Hematopoietic multipotent progenitor cell treated with erythropoietin and hydrocortisone succinate and interleukin-3 and kit ligand, for 17 days (in vitro differentiated cells): ENCODE data around the gene INKA1.
"Not testable (repeated sequence)": the region's sequence is repeated elsewhere in the genome, so short reads cannot be mapped to it uniquely, and the experiment has no call there.

Experiments used
- DNase-seq: peaks from one replicate; pipeline ENCODE4 v3.0.0-alpha.2; 2015; ENCODE audit warnings: low spot score

Gene INKA1

GRCh38 chr3:49807431-49808114, 4.5 kb downstream of the INKA1 start:
- no peak for DNase-seq

GRCh38 chr3:49812916-49813496, 9.9 kb downstream of the INKA1 start:
- DNase-seq = no peak

DNA sequence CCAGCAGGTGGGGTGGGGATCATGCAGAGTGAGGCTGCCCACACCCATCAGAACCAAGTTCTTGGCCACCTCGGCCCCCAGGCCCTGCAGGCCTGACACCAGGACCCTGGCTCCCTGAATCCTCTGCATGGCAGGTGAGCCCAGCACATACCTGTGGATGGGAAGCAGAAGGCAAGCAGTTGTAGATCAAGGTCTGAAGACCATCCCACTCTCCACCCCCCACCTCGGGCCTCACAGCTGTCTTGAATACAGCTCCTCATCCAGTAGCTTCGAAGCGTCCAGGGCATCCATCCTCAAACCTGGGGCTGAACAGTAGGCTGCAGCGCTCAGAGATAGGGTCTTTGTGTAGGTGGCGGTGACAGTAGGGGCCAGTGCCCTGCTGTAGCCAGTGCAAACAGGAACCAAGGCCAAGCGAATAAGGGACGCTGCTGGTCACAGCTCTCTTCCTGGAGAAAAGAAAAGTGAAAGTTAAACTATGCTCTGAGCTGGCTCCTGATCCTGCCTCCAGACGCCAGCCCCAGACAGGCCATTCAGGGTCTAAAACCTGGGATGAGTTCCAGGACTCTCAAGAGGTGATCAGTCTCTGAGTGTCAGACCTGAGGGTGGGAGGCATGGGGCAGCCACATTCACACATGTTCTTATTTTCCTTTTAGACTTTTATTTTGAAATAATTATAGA, 10.6 kb downstream of the INKA1 start, which contains the start of gene UBA7:
Gene UBA7, minus strand, starts transcription at position 457 of the 678 bp plus-strand sequence. Its CDS starts 166 bp downstream, at position 291.
- peak; percentile 45 for DNase-seq

DNA sequence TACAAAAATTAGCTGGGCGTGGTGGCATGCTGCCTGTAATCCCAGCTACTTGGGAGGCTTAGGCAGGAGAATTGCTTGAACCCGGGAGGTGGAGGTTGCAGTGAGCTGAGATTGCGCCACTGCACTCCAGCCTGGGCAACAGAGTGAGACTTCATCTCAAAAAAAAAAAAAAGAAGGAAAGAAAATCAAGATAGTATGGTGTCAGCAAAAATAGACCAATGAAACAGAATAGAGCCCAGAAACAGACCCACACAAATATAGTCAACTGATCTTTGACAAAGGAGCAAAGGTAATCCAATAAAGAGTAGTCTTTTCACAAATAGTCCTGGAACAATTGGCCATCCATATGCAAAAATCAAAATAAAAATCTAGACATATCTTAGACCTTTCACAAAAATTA, 20.1 kb downstream of the INKA1 start:
- DNase-seq = not testable (repeated sequence)

- DNase-seq = no peak
Measured at GRCh38 chr3:49826016-49826415, 23.0 kb downstream of the INKA1 start.

- no peak for DNase-seq
Measured at GRCh38 chr3:49831341-49831740, 28.3 kb downstream of the INKA1 start.

GRCh38 chr3:49839193-49839809, 36.2 kb downstream of the INKA1 start:
- peak; percentile 89 for DNase-seq

- no peak for DNase-seq
Measured at GRCh38 chr3:49840388-49840787, 37.3 kb downstream of the INKA1 start.

DNA sequence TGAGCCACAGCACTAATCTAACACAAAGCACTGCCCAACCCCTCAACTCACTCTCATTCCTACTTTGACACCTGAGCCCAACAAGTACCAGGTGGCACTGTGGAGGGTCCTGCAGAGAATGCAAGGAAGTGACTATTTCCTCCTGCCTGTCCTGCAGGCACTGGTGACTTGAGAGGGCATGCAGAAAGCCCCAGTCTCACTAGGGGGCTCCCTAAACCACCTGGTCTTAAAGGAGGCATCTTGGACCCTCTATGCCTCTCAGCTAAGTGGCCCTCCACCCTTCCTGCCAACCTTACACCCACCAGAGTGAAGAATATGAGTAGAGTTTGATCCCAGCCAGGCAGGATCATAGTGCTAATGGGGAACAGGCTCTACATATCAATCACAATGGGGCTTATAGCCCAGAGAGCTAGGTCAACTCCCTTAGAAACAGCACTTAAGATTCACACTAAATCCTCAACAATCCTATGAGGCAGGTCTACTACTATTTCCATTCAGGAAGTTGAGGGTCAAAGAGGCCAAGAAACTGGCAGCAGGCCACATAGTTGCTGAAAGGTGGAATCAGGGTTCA, 38.1 kb downstream of the INKA1 start:
- no peak for DNase-seq

GRCh38 chr3:49841806-49842205, 38.7 kb downstream of the INKA1 start:
- no peak for DNase-seq

- DNase-seq = no peak
Measured at GRCh38 chr3:49842843-49843517, 39.9 kb downstream of the INKA1 start.

GRCh38 chr3:49844464-49845183, 41.6 kb downstream of the INKA1 start:
- DNase-seq = no peak

DNA sequence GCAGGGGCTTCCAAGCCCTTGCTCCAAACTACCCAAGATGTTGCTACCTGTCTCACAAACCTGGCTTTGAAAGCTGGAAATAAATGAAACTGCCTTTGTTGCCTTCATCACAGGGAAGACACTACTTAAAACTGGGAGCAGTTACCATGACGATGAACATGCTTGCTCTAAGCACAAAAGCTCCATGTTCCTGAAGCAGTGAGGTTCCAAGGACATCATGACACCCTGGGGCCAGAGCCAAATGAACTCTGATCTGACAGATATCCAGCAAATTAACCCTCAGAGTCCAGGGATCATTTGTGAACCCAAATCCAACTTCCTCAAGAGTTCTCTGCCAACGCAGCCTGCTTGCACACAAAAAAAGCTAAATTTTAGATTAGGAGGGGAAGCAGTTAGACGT, 42.6 kb downstream of the INKA1 start:
- DNase-seq = no peak
